PC-3 (cell line): ENCODE data around the gene QARS1.

Source experiments
- EZH2 ChIP-seq: fragments of 300-600 bp; sonication (generic); IDR thresholded peaks from one replicate; pipeline ENCODE4 v1.6.1; 2017; ENCODE audit warnings: antibody characterized with exemption, mild to moderate bottlenecking, low read length; ENCODE audit not compliant: unreplicated experiment
- EZH2phosphoT487 ChIP-seq: fragments of 300-600 bp; sonication (generic); IDR thresholded peaks from 2 replicates; pipeline ENCODE4 v1.6.1; 2018; ENCODE audit warnings: mild to moderate bottlenecking, antibody characterized with exemption, low read length, borderline replicate concordance
- TF ChIP-seq, protein P1 (sequence below): fragments of 300-600 bp; sonication (generic); conservative IDR thresholded peaks from 2 replicates; pipeline ENCODE4 v1.5.1; 2017; ENCODE audit warnings: antibody characterized with exemption, low read depth, mild to moderate bottlenecking, low read length

DNA sequence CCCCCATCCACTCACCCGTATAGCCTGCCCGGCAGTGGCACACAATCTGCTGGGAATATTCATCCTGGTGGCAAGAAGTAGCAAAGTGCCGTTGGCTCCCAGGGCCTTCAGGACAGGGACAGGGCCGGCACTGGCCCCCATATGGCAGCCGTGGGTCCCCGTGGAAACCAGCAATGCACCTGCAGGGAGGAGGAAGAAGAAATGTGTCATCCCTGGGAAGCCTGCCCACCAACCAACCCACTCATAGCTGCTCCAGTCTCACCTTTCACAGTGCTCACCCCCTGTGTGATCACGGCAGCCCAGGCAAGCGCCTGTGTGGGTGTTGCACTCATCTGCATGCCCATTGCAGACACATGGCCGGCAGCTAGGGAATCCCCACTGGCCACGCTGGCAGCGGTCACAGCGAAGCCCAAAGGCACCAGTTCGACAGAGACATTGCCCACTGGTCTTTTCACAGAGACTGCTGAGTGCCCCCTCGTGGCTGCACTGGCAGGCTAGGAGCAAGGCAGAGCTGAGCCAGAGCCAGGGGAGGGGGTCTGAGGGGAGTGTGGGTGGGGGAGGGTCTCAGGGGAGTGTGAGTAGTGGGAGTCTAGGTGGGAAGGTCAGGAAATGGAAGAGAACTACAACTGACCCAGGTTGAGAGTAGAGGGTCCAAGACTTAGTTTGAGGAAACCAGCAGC, 20.6 kb upstream of the QARS1 start:
- TF ChIP-seq, protein P1, sequence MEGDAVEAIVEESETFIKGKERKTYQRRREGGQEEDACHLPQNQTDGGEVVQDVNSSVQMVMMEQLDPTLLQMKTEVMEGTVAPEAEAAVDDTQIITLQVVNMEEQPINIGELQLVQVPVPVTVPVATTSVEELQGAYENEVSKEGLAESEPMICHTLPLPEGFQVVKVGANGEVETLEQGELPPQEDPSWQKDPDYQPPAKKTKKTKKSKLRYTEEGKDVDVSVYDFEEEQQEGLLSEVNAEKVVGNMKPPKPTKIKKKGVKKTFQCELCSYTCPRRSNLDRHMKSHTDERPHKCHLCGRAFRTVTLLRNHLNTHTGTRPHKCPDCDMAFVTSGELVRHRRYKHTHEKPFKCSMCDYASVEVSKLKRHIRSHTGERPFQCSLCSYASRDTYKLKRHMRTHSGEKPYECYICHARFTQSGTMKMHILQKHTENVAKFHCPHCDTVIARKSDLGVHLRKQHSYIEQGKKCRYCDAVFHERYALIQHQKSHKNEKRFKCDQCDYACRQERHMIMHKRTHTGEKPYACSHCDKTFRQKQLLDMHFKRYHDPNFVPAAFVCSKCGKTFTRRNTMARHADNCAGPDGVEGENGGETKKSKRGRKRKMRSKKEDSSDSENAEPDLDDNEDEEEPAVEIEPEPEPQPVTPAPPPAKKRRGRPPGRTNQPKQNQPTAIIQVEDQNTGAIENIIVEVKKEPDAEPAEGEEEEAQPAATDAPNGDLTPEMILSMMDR = no peak
- TF ChIP-seq EZH2 = no peak
- TF ChIP-seq EZH2phosphoT487 = no peak
